Fibroblast of lung (primary cell): Measurements from ENCODE around the gene CERS6. TPM values are rescaled to one million over a fixed set of nuclear protein-coding genes. Genes with fewer than 3 reads are reported as not detected.

ENCODE experiments used
- DNase-seq, 2 donors: peaks; one replicate each; pipeline versions ENCODE4 v3.0.0 to v3.0.0-alpha.2; 2010; ENCODE audit warnings: low read depth in 2 of 2
- H2AFZ ChIP-seq: 2 replicates; pipeline ENCODE4 v1.5.1; 2012; ENCODE audit warnings: low read length, control low read depth, inconsistent platforms
- H3K27ac ChIP-seq: 2 replicates; pipeline ENCODE4 v1.5.1; 2011; ENCODE audit warnings: low read length, control low read depth; ENCODE audit not compliant: insufficient read depth
- H3K27me3 ChIP-seq: 2 replicates; pipeline ENCODE4 v1.5.1; 2011; ENCODE audit warnings: mild to moderate bottlenecking, low read length; ENCODE audit not compliant: control insufficient read depth, insufficient read depth
- H3K36me3 ChIP-seq: 2 replicates; pipeline ENCODE4 v1.5.1; 2011; ENCODE audit warnings: low read length; ENCODE audit not compliant: control insufficient read depth, insufficient read depth
- H3K4me1 ChIP-seq: 2 replicates; pipeline ENCODE4 v1.5.1; 2011; ENCODE audit warnings: low read length; ENCODE audit not compliant: control insufficient read depth, insufficient read depth; ENCODE audit errors: extremely low read depth
- H3K4me2 ChIP-seq: 2 replicates; pipeline ENCODE4 v1.5.1; 2011; ENCODE audit warnings: low read length, control low read depth; ENCODE audit not compliant: insufficient read depth; ENCODE audit errors: extremely low read depth
- H3K4me3 ChIP-seq, 4 experiments: fragments of 200-600 bp in 1 of 4; sonication (generic) in 1 of 4; replicated peaks in 1 of 4; 2 replicates each; pipeline ENCODE4 v1.5.1; 2011 to 2016; ENCODE audit warnings: low read length in 4 of 4, low read depth in 3 of 4, mild to moderate bottlenecking in 3 of 4, control low read depth in 2 of 4, inconsistent platforms in 1 of 4, mixed read lengths in 1 of 4; ENCODE audit not compliant: insufficient read depth in 1 of 4; ENCODE audit errors: control extremely low read depth in 1 of 4
- H3K79me2 ChIP-seq: 2 replicates; pipeline ENCODE4 v1.5.1; 2012; ENCODE audit warnings: mild to moderate bottlenecking, low read length, inconsistent platforms; ENCODE audit not compliant: control insufficient read depth, insufficient read depth
- H3K9ac ChIP-seq: 2 replicates; pipeline ENCODE4 v1.5.1; 2011; ENCODE audit warnings: mild to moderate bottlenecking, low read length, control low read depth; ENCODE audit not compliant: insufficient read depth
- H3K9me3 ChIP-seq: 2 replicates; pipeline ENCODE4 v1.5.1; 2012; ENCODE audit warnings: low read depth, low read length; ENCODE audit not compliant: control insufficient read depth, insufficient read depth
- H4K20me1 ChIP-seq: 2 replicates; pipeline ENCODE4 v1.5.1; 2011; ENCODE audit warnings: low read length; ENCODE audit not compliant: control insufficient read depth, insufficient read depth; ENCODE audit errors: extremely low read depth
- EZH2 ChIP-seq: IDR thresholded peaks from 2 replicates; pipeline ENCODE4 v1.5.1; 2012; ENCODE audit warnings: low read length, control low read depth, mild to moderate bottlenecking; ENCODE audit errors: missing control alignments
- polyA plus RNA-seq, 2 donors: library from polyadenylated mRNA; depleted of rRNA in 1 of 2; stranded (reverse) in 1 of 2; unstranded in 1 of 2; fragments of >200 nt; gene quantifications; 2 replicates each; pipeline ENCODE4 v1.2.1, GENCODE V29; 2011 to 2012; ENCODE audit warnings: missing spikeins in 1 of 2
- total RNA-seq: library from RNA; depleted of rRNA; stranded (reverse); fragments of >200 nt; gene quantifications from 2 replicates; pipeline ENCODE4 v1.2.1, GENCODE V29; 2014
- TF ChIP-seq, protein P1 (sequence below), 2 donors: IDR thresholded peaks in 1 of 2; conservative IDR thresholded peaks in 1 of 2; 1 replicate in 1 of 2; 2 replicates in 1 of 2; pipeline ENCODE4 v1.5.1; 2011 to 2012; ENCODE audit warnings: low read length in 2 of 2, control low read depth in 1 of 2, inconsistent platforms in 1 of 2, low read depth in 1 of 2, mild to moderate bottlenecking in 1 of 2

CERS6 gene
- total and polyA plus RNA-seq, 2 donors (not counting 1 experiment from before 2014, with no cell fraction given), result 7.2 to 16.5 TPM

DNA sequence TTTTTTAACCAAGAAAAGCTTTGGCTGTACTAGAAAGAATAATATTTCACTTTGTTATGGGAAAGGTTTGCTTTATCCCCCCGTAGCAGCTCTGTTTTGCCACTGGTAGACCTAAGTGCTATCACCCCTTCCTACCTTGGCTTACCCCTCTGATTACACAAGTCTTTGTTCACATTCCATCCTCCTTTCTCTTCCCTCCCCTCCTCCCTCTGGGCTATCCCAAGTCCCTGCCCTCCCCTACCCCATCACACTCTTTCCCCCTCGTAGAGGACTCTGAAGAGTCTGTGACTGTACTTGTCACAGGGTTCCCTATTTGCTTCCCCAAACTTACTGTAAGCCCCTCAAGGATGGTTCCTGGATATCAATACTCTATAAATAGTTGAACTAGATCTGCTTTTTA is 193.5 kb downstream of the CERS6 start:
- no peaks in the 10 kb centered on the region for H3K79me2 ChIP-seq
- H3K9me3 ChIP-seq, result no peaks in the 10 kb centered on the region
- no peak for DNase-seq
- H2AFZ ChIP-seq, result no peak overlapping the region
- H4K20me1 ChIP-seq, result no peaks in the 10 kb centered on the region
- H3K36me3 ChIP-seq, result no peaks in the 10 kb centered on the region
- H3K4me3 ChIP-seq, result no peak overlapping the region
- no peaks in the 10 kb centered on the region for H3K4me1 ChIP-seq
- no peaks in the 10 kb centered on the region for H3K27me3 ChIP-seq
- H3K9ac ChIP-seq, result no peak overlapping the region
- TF ChIP-seq, protein P1, sequence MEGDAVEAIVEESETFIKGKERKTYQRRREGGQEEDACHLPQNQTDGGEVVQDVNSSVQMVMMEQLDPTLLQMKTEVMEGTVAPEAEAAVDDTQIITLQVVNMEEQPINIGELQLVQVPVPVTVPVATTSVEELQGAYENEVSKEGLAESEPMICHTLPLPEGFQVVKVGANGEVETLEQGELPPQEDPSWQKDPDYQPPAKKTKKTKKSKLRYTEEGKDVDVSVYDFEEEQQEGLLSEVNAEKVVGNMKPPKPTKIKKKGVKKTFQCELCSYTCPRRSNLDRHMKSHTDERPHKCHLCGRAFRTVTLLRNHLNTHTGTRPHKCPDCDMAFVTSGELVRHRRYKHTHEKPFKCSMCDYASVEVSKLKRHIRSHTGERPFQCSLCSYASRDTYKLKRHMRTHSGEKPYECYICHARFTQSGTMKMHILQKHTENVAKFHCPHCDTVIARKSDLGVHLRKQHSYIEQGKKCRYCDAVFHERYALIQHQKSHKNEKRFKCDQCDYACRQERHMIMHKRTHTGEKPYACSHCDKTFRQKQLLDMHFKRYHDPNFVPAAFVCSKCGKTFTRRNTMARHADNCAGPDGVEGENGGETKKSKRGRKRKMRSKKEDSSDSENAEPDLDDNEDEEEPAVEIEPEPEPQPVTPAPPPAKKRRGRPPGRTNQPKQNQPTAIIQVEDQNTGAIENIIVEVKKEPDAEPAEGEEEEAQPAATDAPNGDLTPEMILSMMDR (conservative IDR thresholded peaks at IDR 0.05 in 1 of 2, IDR thresholded peaks at IDR 0.05 in 1 of 2; ENCODE audit: low read depth in 1 of 2, low read length in 2 of 2), result no peak
- no peak for TF ChIP-seq EZH2
- no peak overlapping the region for H3K4me2 ChIP-seq
- no peak overlapping the region for H3K27ac ChIP-seq

DNA sequence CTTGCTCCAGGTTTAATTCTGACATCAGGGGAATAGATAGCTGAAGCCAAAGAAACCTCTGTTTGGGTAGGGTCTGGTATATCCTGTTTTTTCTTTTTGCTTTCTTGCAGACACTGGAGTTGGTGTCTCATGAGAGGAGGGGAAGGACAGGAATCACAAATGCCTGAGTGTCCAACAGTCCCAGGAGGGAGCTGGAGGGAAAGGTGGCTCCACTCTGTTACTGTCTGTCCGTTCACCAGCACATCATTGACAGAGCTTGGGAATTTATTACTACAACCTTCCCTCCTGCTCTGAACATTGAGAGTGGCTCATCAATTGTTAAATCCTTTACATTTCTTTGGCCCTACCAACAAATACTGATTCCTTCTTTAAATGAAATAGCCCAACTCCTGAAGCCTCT is 194.1 kb downstream of the CERS6 start:
- Histone ChIP-seq H3K79me2 (no peaks in the 10 kb centered on the region), H3K27me3 (no peaks in the 10 kb centered on the region), H3K4me3 (no peak overlapping the region), H3K9me3 (no peaks in the 10 kb centered on the region), H2AFZ (no peak overlapping the region), H3K4me1 (no peaks in the 10 kb centered on the region), H4K20me1 (no peaks in the 10 kb centered on the region), H3K9ac (no peak overlapping the region), H3K27ac (no peak overlapping the region), H3K4me2 (no peak overlapping the region), H3K36me3 (no peaks in the 10 kb centered on the region)
- DNase-seq, result no peak
- no peak for TF ChIP-seq EZH2
- TF ChIP-seq, protein P1 (conservative IDR thresholded peaks at IDR 0.05 in 1 of 2, IDR thresholded peaks at IDR 0.05 in 1 of 2; ENCODE audit: low read depth in 1 of 2, low read length in 2 of 2), result no peak

DNA sequence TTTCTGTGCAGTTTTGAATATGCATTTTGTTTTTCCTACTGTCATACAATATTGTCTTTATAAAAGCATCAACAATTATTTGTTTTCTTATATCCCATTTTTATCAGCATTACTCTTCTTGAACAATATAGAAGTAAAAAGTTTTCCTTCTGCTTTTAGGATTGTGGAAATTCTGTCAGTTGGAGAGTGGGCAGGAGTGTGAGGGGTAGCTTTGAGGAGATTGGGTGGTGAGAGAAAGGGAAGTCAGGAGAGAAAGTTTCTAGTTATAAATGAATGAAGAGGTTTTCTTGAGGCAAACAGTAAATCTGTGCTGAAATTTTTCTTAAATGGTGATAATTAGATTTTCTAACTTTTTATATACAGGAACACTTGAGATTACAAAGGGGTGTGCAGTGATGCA is 194.7 kb downstream of the CERS6 start:
- no peak overlapping the region for H3K9ac ChIP-seq
- no peaks in the 10 kb centered on the region for H4K20me1 ChIP-seq
- no peak for DNase-seq
- H3K4me2 ChIP-seq, result no peak overlapping the region
- H3K27me3 ChIP-seq, result no peaks in the 10 kb centered on the region
- H2AFZ ChIP-seq, result no peak overlapping the region
- no peaks in the 10 kb centered on the region for H3K9me3 ChIP-seq
- no peak overlapping the region for H3K4me3 ChIP-seq
- H3K27ac ChIP-seq, result no peak overlapping the region
- no peaks in the 10 kb centered on the region for H3K4me1 ChIP-seq
- H3K36me3 ChIP-seq, result no peaks in the 10 kb centered on the region
- no peaks in the 10 kb centered on the region for H3K79me2 ChIP-seq
- TF ChIP-seq, protein P1 (conservative IDR thresholded peaks at IDR 0.05 in 1 of 2, IDR thresholded peaks at IDR 0.05 in 1 of 2; ENCODE audit: low read depth in 1 of 2, low read length in 2 of 2), result no peak
